Stimulated activated CD8-positive, alpha-beta memory T cell treated with anti-CD3 and anti-CD28 coated beads, Interleukin-12 subunit alpha, Interleukin-12 subunit beta, amount 100 ng/mL, for 24 hours (primary cell): ENCODE data around the gene FAM221A.
"Not testable (repeated sequence)": the region's sequence is repeated elsewhere in the genome, so short reads cannot be mapped to it uniquely, and the experiment has no call there.

Experiments
- DNase-seq: peaks from one replicate; pipeline ENCODE4 v3.0.0-alpha.2; 2020; ENCODE audit errors: extremely low read depth

The FAM221A gene, protein sequence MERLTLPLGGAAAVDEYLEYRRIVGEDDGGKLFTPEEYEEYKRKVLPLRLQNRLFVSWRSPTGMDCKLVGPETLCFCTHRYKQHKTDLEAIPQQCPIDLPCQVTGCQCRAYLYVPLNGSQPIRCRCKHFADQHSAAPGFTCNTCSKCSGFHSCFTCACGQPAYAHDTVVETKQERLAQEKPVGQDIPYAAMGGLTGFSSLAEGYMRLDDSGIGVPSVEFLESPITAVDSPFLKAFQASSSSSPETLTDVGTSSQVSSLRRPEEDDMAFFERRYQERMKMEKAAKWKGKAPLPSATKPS

DNA sequence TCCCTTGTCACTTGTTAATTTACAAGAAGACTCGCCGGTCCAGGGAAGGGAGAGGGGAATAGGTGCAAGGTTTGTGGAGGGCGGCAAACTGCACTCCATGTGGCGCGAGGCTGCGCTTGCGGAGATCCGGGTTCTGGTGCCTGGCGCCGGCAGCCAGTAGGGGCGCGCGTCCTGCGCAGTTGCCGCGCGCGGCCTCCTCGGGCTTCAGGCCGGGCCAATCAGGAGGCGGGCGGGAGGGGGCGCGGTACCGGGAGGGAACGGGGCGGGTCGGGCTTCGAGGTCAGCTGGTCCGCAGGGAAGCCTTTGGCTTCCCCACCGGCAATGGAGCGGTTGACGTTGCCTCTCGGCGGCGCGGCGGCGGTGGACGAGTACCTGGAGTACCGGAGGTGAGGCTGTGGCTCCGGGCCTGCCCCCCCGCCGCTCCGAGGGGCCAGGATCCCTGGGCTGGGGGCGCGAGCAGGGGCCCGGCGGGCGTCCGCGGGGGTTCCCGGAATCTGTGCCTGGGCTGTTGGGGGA, at the start of gene FAM221A:
Gene FAM221A (plus strand): TSS at position 302 of the 516 bp plus-strand sequence. CDS start 20 bp downstream, at position 322.
- peak; percentile 61 for DNase-seq

DNA sequence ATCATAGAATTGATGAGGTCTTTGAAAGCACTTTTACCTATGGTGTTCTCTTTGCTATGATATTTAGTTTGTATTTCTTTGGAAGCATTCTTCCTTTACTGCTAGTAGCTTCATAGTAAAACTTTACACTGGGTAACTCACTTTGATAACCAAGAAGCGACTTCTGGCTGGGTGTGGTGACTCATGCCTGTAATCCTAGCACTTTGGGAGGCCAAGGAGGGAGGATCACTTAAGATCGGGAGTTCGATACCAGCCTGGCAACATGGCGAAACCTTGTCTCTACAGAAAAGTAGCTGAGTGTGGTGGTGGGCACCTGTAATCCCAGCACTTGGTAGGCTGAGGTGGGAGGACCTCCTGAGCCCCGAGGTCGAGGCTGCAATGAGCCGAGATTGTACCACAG, 46.6 kb upstream of the FAM221A start:
- DNase-seq, result no peak

DNA sequence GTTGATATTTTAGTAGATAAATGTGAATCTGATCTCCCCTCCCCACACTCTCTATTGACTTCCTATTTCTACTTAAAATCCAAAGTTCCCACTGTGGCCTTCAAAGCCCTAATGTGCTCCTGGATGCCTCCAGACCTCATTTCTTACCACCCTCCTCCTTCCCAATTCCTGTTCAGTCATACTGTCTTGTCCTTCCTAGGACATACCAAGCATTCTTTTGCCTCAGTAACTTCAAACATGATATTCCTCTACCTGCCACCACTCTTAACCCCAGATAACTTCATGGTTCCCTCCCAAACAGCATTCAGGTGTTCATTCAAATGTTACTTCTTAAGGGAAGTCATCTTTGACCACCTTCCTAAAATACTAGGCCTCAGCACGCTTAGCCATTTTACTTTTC, 34.2 kb upstream of the FAM221A start:
- no peak for DNase-seq

DNA sequence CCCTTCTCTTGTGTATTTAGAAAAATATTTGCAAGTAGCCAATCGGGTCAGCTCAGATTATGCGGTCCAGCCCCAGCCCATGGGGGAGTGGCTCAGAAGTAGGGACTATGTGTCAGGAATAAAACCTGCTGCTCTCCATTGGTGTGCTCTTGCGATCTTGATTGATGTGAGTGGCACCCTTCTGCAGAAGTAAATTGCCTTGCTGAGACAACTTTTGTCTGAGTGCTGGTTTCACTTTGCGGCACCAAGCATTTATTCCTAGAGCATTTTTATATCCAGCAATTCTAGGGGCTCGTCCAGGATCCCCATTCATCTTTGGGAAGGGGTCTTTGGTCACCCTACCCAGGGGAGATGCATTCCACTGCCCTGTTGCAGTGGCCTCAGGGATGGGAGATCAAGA, 26.1 kb upstream of the FAM221A start:
- DNase-seq, result no peak

DNA sequence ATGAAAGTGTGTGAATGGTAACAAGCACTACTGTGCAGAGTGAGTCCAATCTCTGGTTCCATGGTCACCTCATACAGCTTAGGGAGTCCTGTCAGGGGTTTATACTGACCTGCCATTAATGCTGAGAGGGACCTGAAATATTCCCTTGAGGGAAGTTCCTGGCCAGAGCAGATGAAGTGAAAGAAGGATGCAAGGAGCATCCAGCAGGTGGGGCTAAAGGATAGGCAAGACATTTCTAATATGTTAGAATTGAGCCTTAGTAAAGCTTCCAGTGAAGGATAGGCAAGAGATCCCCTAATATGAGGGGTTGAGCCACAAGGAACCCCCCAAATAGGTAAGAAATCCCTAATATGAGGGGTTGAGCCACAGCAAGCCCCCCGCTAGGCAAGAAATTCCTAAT, 25.5 kb upstream of the FAM221A start:
- no peak for DNase-seq

DNA sequence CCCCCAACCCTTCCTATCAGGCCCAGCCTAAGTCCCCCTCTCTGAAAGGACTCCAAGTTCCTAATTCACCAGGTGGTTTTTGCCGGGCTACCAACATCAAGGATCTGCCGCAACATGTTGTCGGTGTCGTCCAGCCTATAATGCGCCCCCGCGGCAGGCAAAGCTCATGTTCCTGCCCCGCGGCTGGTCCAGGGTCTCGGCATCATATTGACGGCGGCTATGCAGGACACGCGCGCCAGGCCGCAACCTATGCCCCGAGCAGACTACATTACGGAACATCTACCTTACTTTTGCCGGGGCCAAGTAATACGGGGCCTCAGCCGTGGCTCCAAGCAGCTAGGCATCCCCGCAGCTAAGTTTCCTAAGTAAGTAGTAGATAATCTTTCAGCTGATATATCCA, 24.6 kb upstream of the FAM221A start:
- DNase-seq, result no peak

DNA sequence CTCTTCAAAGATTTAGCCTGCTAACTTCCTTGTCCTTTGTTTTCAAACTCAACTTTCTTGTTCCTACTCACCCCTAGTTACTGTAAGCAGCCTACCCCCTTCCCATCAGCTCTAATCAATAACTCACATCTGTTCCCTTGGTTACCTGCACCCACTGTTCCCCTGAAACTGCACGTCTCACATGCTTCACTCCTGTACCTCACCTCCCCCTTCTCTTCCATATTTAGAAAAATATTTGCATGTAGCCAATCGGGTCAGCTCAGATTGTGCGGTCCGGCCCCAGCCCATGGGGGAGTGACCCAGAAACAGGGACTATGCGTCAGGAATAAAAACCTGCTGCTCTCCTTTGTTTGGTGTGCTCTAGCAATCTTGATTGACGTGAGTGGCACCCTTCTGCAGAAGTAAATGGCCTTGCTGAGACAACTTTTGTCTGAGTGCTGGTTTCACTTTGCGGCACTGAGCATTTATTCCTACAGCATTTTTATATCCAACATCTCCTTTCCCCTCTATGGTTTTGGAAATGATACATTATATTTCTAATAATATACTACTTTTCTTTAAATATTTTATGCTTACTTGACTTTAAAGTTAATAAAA, 21.1 kb upstream of the FAM221A start:
- no peak for DNase-seq

DNA sequence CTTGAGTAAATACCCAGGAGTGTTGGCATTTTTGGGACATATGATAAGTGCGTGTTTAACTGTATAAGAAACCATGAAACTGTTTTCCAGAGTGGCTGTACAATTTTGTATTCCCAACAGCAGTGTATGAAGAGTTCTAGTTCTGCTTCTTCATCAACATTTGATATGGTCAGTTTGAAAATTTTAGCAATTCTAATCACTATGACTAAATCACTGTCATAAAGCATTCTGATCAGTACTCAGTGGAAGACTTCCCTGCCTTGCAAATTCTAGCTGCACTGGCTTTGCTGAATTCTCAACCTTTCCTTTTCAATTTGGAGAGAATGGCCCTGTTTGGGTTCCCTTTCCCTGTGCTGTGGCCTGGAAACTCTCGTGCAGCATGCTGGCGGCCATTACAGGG, 18.6 kb upstream of the FAM221A start:
- no peak for DNase-seq

DNA sequence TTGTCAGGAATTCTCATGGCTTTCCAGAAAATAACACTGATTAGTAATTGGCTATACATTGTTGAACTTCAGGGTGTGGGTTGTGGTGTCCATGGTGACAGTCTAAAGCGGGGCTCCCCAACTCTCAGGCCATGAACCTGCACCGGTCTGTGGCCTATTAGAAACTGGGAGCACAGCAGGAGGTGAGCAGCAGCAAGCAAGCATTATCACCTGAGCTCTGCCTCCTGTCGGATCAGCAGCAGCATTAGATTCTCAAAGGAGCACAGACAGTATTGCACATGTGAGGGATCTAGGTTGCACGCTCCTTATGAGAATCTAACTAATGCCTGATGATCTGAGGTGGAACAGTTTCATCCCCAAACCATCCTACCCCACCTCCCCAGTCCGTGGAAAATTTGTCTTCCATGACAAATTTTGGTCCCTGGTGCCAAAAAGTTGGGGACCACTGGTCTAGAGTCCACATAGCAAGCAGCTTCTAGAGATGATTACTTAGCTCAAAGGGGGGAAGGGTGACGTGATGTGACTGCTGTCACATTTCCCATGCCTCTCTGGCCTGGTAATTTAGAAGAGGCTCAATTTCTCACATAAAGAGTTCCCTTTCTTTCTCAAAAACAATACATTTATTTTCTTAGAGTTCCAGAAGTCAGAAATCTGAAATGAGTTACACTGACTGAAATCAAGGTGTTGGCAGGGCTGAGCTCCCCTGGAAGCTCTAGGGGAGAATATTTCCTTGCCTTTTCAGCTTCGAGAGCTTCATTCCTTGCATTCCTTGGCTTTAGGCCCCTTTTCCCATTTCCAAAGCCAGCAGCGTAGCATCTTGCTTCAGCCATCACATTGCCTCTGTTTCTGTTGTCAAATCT, 17.6 kb upstream of the FAM221A start:
- no peak for DNase-seq

DNA sequence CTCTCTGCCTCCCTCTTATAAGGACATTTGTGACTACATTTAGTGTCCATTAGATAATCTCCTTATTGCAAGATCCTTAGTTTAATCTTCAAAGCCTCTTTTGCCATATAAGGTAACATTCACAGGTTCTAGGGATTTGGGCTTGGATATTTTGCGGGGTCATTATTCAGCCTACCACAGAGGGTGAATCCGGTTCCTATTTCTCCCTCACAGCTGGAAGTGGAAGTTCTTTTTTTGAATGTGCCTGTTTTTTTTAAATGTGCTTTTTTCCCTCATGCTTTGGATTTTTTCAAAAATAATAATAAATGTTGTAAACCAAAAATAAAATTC, 17.1 kb upstream of the FAM221A start:
- no peak for DNase-seq

DNA sequence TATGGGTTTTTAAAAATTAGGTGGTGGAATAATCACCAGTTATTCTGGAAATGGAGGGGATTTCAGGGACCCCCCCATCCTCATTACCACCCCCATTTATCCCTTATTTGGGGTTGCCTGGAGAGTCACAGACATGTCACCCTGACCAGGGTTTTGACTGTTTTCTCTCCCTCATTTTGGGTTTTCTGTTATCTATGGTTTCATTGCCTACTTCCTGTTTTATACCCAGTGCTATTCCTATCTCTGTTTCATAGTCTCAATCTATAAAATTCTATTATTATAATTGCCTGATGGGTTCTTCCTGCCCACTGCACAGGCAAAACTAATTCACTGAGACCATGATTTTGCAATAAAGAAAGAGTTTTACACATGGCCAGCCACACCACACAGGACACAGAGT, 15.9 kb upstream of the FAM221A start:
- no peak for DNase-seq

DNA sequence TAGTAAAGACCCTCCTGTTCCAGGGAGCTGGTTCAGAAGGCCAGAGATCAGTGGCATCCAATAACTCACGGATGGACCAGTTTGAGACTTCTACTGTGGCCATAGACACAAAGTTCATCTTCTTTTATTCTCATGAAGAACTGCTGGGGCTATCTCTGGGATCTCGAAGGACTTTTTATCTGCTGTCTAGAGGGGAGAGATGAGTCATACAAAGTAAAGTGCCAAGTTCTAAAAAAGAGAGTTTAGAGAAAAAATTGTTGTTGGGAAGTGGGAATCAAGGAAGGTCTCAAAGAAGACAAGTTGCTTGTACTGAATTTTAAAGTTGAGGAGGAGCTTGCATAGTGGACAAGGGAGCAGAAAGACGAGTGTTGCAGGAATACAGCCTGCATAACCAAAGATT, 8.0 kb upstream of the FAM221A start:
- DNase-seq, result no peak

DNA sequence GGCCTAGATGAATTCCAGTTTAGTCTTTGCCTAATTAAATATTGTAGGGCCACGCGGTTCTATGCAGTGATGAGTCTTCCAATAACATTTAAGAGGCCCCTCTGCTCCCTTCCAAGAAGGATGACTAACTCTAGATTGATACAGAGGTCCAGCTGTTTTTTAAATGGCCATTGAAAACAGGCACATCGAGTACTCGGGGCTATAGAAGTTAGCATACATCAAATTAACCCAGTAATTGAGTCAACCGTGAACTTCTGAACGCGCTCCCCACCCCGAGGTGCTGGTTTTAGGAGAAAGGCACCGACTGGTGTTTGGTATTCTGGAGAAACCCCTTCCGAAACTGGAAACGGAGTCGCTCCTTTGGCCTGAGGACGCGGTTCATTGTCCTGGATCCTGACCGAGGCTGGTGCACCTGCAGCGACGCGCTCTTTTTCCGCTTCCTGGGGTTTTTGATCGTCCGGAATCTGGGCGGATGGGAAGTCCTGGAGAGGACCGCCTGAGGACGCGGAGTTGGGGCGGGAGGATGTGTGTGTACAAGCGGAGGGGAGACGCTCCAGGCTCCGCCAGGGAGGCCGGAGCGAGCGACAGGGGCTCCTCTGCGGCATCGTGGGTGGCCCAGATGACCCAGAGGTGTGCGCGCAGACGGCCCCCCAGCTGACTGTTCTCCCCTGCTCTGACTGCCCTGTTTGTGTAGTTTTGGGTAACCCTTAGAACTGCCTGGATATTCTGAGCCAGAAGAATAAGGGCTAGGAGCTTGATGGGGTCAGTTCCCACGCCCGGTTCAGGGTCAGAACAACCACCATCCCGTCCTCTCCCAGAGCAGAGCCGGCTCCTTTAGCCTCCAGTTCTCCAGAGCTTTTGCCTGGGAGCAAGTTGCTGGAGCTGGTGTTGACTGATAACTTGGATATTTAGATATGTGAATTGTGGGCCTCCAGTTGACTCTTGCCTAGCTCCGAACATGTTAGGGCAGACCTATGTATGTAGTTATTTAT, 711 bp downstream of the FAM221A start:
- DNase-seq, result no peak

DNA sequence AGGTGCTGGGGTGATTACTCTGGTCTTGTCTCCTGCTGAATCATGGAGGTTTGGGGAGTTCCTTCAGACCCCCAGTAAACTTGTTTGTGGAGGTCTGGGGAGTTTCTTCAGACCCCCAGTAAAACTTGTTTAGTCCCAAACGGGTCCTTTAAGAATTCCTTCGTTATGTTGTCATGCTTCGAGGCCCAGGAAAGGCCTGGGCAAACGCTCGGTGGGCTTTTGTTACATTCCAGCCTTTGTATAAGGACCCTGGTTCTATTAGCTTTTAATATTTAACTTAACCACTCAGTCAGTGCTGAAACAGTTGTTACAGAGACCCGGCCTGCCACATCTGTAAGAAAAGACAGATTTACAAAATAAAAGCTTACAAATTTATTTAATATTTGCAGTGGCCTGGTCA, 4.0 kb downstream of the FAM221A start:
- not testable (repeated sequence) for DNase-seq

DNA sequence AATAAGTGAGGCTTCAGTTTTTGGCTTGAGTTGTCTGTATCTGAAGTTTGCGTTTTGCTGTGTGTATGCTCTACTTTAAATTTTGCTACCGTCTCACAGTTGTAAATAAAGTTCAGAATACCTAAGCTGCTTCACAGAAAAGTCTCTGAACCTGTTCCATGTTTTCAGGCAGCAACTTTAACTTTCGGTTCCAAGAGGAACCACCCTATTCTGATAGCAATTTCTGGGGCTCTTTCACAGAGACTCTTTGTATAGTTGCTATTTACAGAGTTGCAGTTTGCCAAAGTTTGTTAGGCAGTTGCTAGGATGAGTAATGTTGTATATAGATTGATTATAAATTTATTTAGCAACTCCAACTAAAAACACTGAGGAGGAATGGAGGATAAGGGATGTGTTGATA, 5.7 kb downstream of the FAM221A start:
- no peak for DNase-seq

DNA sequence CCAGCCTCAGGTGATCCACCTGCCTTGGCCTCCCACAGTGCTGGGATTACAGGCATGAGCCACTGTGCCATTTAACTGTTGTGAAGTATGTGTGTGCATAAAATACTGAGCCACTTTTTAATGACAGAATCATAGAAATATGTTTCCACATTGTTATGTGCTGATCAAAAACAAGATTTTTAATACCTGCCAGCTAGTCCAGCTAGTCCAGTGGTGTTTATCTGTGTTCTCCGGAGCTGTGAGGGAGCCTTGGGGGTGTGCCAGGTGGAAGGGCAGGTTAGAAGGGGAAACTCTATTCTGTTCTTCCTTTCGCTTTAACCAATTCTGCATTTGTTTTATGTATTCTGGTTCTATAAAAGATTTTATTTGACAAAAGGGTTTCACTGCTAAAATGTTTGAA, 7.0 kb downstream of the FAM221A start:
- DNase-seq, result no peak

DNA sequence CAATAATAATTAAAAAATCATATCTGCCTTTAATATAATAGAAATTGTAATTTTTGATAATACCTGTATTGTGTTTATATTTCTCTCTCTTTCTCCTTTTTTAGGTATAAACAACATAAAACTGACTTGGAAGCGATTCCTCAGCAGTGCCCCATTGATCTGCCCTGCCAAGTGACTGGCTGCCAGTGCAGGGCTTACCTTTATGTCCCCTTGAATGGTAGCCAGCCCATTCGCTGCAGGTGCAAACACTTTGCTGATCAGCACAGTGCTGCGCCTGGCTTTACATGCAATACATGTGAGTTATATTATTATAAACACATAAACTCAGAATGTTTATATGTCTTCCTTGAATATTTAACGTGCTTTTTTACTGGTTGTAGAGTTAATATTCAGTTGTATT, 9.2 kb downstream of the FAM221A start:
- DNase-seq, result no peak

DNA sequence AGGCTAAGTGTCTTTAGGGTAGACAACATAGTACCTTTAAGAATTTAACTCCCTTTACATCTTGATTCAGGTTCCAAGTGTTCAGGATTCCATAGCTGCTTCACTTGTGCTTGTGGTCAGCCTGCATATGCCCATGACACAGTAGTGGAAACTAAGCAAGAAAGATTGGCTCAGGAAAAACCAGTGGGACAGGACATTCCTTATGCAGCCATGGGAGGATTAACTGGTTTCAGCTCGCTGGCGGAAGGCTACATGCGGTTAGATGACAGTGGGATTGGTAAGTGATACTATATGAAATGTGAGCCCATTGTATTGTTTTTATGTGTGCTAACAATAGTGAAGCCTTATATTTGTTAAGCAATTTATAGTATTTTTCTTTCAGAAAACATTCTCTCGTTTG, 11.3 kb downstream of the FAM221A start:
- no peak for DNase-seq

DNA sequence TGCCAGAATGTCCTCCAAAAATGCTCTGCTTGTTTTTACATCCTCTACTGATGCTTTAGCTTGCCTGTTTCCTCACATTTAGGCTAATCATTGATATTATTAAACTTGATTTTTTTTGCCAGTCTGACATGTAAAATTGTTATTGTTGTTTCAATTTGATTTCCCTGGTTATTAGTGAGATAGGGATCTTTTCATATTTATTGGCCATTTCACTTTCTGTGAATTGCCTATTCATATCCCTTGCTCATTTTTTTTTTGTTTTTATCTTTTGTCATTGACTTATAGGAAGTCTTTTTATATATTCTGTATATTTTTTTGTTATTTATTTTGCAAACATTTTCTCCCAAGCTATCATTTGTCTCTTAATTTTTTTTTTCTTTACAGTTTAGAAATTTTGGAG, 13.2 kb downstream of the FAM221A start:
- DNase-seq, result no peak

DNA sequence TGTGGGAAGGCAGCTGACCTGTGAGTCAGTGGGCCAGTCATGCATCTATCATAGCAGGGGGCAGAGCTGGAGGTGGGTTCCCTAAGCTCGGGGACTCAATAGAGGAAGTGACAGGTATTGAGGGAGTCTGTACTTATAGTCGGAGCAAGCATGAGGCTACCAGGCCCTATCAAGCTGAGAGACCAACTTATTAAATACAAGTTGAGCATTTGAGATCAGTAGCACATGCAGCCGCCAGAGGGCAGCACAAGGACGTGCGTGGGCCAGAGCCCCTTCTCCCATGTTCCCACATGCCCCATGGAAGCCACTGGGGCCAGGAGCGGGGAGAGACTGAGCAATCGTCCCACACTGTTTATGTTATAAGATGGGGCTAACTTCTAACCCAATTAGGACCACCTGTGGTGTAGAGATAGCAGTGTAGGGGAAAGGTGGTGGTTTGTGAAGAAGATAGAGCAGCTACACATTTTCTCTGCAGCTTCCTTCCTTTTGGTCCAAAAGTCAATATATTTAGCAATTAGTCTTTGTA, 17.0 kb downstream of the FAM221A start:
- DNase-seq, result no peak

DNA sequence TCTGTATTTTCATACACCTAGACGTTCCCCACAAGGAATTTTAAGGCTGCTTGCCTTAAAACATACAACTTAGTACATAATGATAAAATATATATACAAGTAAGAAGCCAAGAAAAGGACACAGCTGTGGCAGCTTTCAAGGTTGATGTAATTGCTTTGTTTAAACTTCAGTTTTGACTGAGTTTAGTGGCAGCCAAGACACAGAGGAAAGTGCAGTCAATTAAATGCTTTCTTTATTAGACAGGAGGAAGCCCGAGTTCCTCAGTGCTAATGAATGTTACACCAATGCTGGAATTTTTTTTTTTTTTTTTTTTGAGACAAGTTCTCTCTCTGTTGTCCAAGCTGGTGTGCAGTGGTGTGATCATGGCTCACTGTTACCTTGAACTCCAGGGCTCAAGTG, 18.8 kb downstream of the FAM221A start:
- DNase-seq, result no peak
